ENCODE results near the gene LUZP2.

Gene LUZP2

GRCh38 chr11:24716403-24716802 lies 219.6 kb downstream of the LUZP2 start:
- no peak for DNase-seq (ENCODE audit: low read depth)

DNA sequence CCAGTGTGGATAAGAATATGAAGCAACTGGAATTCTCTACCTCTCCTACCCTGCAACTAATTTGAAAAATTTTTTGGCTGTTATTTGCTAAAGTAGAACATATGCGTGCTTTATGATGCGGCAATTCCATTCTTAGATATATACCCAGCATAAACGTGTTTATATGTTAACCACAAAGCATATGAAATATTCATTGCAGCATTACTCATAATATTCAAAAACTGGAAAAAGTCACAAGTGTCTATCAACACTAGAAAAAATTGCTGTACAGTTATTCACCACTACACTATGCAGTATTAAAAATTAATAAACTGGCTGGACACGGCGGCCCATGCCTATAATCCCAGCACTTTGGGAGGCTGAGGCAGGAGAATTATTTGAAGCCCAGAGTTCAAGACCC lies 226.4 kb downstream of the LUZP2 start:
- no peak for DNase-seq (ENCODE audit: low read depth)

DNA sequence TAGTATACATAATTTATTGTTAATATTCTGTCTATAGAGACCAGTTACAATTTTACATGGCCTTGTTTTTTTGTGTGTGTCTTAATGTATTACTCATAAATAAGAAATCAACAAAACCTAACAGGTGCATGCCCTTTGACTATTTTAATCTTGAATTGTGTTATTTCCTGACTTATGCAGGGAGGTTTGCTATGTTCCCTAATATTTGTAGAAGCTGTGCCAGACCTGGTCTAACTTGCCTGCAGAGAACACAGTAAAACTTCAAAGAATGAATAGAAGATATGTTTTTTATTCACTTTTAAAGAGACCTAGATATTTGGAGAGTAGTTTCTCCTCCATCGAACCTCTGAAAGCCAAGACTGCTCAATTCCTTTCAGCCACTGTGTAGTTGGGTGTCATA lies 234.7 kb downstream of the LUZP2 start:
- DNase-seq (ENCODE audit: low read depth) = no peak

DNA sequence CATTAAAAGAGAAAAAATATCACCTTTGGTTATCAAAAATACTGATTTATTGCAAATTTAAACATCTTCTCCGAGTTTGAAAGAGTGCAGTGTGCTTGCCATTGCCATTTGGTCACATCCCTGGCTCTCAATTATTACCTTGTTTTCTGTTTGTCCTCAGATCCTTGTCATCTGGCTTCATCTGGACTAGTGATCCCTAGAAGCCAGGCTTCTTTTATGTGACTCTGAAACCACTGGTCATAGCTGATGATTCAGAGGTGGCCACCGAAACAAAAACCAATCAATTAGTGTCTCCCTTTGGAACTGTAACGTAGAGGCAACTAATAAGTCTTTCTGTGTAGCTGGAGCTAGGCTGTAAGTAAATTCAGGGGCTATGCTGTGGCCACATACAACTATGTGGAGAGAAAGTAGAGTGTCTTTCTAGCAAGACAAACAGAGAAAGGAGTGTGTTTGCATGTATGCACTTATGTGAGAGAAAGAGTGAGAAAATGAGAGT lies 237.9 kb downstream of the LUZP2 start:
- DNase-seq (ENCODE audit: low read depth) = no peak

DNA sequence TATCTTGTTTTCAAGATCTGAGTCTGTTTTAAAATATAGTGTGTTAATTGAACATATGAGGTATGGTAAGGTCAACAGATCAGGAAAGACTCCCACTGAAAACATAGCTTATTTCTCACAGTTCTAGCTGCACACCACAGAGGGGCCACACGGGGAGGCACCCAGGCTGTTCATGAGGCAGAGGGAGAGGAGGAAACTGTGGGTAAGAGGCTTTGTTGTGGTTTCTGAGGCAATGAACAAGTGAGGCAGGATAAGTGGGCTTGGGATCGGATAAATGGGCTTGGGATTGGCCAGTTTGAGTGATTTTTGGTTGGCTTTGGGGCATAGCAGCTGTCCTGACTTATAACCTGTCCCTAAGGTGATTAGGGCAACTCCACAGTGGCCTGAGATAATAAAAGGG lies 242.1 kb downstream of the LUZP2 start:
- DNase-seq (ENCODE audit: low read depth) = no peak

DNA sequence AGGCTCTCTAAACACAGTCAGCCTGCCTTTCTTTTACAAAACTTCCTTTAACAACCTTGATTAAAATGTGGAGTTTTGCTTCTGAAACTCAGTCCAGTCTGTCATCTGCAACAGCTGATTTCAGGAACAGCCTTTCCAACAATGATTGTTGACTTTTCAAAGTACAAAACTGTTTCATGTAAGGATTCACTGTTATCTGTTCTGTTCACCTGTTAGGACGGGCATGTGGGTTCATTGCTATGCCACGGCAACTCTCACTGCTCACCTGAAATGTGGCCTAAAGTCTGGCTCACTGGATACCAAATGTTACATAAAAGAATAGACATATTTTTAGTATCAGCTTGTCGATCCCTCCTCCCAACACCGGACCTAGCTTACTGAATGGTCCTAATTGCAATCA lies 242.8 kb downstream of the LUZP2 start:
- no peak for DNase-seq (ENCODE audit: low read depth)

DNA sequence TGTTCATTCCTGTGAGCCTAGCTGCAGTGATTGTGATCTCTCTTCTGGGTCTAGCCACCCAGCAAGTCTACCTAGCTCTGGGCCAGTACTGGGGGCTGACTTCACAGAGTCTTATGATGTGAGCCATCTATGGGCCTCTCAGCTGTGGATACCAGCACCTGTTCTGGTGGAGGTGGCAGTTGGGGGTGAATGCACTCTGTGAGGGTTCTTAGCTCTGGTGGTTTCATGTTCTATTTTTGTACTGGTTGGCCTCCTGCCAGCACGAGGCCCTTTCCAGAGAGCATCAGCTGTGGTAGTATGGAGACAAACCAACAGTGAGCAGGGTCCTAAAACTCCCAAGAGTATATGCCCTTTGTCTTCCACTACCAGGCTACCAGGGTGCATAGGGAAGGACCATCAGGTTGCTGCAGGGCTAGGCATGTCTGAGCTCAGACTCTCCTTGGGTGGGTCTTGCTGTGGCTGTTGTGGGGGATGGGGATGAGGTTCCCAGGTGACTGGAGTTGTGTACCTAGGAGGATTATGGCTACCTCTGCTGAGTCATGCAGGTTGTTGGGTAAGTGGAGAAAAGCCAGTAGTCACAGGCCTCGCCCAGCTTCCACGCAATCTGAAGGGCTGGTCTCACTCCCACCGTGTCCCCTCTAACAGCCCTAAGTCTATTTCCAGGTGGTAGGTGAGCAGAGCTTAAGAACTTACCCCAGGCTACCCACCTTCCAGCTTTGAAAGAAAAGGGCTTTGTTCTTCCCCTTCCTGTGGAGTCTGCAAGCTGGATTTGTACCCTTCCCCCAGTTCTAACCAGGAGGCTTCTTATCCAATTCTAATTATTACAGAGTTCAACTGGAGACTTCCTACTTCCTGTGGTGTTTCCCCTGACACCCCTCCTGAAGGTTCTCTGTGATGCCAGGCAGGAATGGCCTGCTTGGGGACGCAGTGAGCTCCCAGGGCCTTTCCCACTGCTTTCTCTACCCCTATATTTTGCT lies 250.7 kb downstream of the LUZP2 start:
- DNase-seq (ENCODE audit: low read depth) = peak; percentile 3

DNA sequence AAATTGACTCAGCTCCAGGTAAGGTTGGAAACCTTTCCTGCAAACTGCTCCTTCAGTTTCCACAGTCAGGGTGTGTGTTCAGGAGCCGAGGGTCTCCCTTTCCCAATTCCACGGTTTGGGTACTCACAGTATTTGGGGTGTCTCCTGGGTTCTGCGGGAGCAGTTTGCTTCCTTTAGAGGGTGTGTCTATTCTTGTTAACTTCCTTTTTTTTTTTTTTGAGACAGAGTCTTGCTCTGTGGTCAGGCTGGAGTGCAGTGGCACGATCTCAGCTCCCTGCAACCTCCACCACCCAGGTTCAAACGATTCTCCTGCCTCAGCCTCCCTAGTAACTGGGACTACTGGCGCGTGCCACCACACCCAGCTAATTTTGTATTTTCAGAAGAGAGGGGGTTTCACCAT lies 251.4 kb downstream of the LUZP2 start:
- no peak for DNase-seq (ENCODE audit: low read depth)

- no peak for DNase-seq (ENCODE audit: low read depth)
Observed at GRCh38 chr11:24754406-24754805, 257.6 kb downstream of the LUZP2 start.

DNA sequence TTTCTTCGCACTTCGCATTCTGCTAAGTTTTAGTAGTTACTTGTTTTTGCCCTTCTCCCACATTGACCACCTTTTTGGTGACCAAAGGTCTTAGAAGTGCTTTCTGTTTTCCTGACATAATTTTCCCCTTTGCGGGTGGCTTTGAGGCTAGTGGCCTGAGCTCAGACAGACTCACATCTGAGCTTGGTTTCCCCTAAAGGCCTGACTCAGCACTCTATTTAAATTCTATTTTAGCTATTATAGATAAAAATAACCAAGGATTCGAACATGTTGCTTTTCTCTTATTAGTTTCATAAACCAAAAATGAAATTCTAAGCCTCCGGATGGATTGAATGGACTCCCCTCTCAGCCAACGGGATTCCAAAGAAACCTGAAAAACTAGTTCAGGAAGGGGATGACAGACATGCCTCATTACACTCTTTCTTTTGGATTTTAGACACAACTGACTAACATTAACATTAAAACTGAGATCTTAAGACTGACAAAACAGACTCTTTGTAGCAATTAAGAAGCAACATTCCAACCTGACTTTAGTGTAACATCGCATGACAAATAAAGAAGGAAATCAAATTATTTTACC lies 258.5 kb downstream of the LUZP2 start:
- DNase-seq (ENCODE audit: low read depth) = no peak

DNA sequence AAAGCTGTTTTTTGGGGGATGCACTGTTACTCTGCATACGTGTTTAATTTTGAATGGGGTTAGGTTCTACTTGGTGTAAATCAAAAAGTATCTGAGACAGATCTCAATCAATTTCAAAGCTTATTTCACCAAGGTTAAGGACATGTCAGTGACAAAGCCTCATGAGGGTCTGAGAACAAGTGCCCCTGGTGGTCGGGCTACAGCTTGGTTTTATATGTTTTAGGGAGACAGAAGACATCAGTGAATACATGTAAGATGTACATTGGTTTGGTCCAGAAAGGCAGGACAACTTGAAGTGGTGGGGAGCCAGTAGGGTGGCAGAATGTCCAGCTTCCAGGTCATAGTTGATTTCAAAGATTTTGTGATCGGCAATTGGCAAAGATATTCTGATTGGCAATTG lies 262.9 kb downstream of the LUZP2 start:
- no peak for DNase-seq (ENCODE audit: low read depth)

GRCh38 chr11:24760681-24761080 lies 263.8 kb downstream of the LUZP2 start:
- DNase-seq (ENCODE audit: low read depth) = no peak

- DNase-seq (ENCODE audit: low read depth) = no peak
Observed at GRCh38 chr11:24762076-24762475, 265.2 kb downstream of the LUZP2 start.

DNA sequence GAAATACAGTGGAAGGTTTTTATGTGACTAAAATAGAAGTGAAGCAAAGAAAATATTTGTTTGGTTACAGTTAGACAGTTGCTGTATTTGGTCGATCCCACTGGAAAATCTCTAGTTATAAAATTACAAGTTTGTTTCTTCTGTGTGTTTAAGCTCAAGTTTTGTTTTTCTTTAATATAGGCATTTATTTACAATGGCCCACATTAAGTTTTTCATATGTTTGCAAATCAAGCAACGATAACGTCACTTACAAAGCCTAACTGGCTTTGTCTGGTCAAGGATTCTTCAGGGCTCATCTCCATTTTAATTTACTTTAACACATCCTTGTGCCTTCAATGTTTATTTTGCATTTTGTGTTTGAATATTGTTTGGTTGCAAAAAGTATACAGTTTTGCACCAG lies 270.6 kb downstream of the LUZP2 start:
- no peak for DNase-seq (ENCODE audit: low read depth)

DNA sequence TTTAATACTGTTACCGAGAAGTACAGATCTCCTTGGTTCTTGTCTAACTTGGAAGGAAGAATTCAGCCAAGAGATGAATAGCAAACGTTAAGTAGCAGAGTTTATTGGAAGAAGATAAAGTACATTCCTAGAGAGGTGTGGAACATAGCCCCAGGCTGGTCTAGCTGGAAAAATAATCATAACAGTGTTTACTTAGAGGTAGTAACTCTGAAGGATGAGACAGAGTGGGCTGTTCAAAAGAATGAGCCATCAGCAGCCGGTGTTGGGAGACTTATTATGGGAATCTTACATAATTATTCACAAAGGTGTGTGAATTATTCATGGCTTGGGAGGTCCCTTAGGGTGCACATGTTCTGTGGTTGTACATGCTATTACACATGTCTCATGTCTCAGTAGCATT lies 276.5 kb downstream of the LUZP2 start:
- DNase-seq (ENCODE audit: low read depth) = no peak

DNA sequence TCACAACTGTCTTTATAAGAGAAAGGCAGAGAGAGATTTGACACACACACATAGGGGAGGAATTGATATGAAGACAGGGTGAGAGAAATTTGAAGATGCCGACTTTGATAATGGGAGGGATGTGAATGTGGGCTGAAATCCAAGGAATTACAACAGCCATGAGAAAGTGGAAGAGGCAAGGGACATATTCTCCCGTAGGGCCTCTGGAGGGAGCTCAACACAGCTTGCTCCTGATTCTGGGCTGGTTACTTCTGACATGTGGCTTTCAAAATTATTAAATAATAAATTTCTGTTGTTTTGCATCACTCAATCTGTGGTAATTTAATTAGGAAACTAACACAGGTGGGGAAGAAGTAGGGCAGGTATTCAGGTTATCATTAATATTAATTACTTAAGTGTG lies 282.9 kb downstream of the LUZP2 start:
- DNase-seq (ENCODE audit: low read depth) = no peak

GRCh38 chr11:24781288-24781687 lies 284.4 kb downstream of the LUZP2 start:
- DNase-seq (ENCODE audit: low read depth) = no peak

- no peak for DNase-seq (ENCODE audit: low read depth)
Observed at GRCh38 chr11:24793479-24793878, 296.6 kb downstream of the LUZP2 start.

DNA sequence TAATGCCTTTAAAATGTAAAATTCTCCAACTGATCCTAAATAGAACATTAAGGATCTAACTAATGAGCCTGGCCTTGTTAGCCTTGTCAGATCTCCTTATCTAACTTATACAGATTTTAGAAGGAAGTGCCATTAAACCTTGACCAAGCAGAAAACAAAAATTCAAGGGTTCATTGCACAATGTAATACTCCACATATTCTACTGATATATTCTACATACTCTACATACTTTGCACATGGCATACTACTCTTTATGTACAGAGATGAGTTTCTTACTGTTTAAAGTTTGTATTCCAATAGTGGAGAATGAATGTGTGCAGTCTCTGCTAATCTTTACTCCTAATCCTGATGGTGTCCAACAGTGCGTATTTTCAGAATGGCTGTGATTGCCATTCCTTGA lies 297.2 kb downstream of the LUZP2 start:
- DNase-seq (ENCODE audit: low read depth) = no peak

DNA sequence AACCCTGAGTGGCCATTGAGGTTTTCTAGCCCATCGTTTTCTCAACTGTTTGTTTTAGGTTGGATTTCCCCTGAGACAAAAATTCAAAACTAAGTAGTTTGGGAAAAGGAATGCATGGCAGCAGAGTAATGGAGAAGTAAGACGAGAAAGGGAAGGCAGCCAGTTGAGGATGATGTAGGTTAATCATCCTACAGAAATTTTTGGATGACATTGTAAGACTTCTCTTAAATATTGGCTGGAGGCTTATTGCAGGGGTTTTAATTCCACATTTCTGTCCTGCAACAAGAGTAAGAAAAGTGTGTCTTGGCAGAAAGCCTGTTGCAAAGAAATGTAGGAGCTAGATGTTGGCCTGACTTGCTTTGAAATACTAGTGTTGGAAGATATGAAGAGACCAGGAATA lies 308.8 kb downstream of the LUZP2 start:
- no peak for DNase-seq (ENCODE audit: low read depth)

- no peak for DNase-seq (ENCODE audit: low read depth)
Observed at GRCh38 chr11:24808173-24808572, 311.3 kb downstream of the LUZP2 start.

GRCh38 chr11:24819006-24819405 lies 322.2 kb downstream of the LUZP2 start:
- DNase-seq (ENCODE audit: low read depth) = no peak

DNA sequence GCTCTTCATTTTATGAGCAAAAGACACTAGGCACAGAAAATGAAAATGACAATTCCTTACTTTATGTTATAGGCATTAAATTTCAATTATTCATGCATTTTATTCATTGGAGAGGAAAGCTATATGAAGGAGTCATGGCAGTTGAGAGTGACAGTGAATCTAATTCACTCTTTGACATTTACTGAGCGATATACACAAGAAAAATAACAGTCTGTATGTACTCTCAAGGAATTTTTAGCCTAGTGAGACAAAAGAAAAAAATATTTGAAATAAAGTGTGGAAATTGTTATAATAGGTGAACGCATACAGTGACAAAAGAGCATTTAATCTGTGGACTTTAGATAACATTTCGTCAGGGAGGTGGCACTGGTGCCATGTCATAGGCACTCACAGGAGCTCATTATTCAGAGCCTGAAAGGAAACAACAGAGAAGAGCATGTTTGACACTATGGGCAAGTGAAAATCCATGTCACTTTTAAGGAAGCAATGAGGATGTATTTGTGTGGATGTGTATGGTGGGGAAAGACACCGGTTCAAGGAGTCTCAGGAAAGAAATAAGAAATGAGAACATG lies 323.1 kb downstream of the LUZP2 start:
- DNase-seq (ENCODE audit: low read depth) = no peak

Measured in CMK (cell line).